HG03064 (cell line): ENCODE data around the gene WDR55.
"Not testable (repeated sequence)": the region's sequence is repeated elsewhere in the genome, so short reads cannot be mapped to it uniquely, and the experiment has no call there.

Experiments
- ATAC-seq: cut with Tn5 transposase; IDR thresholded peaks from one replicate; pipeline ENCODE4 v1.9.1; 2021; ENCODE audit warnings: low read depth; ENCODE audit not compliant: unreplicated experiment

Gene WDR55

GRCh38 chr5:140707812-140708211 lies 43.1 kb downstream of the WDR55 start:
- ATAC-seq: no peak

- not testable (repeated sequence) for ATAC-seq
These were observed 44.1 kb downstream of the WDR55 start for GRCh38 chr5:140708787-140709186.

- peak; percentile 84 for ATAC-seq
These were observed 46.3 kb downstream of the WDR55 start for GRCh38 chr5:140710899-140711552.

GRCh38 chr5:140711794-140712193 lies 47.1 kb downstream of the WDR55 start:
- no peak for ATAC-seq

GRCh38 chr5:140713562-140714094 lies 48.9 kb downstream of the WDR55 start:
- ATAC-seq: no peak

GRCh38 chr5:140716238-140716637 lies 51.5 kb downstream of the WDR55 start:
- not testable (repeated sequence) for ATAC-seq

- no peak for ATAC-seq
These were observed 53.5 kb downstream of the WDR55 start for GRCh38 chr5:140718266-140718592.

- ATAC-seq: not testable (repeated sequence)
These were observed 56.0 kb downstream of the WDR55 start for GRCh38 chr5:140720738-140721137.

GRCh38 chr5:140721395-140721794 lies 56.7 kb downstream of the WDR55 start:
- not testable (repeated sequence) for ATAC-seq
